ENCODE data around the gene MYT1.

MYT1 gene

DNA sequence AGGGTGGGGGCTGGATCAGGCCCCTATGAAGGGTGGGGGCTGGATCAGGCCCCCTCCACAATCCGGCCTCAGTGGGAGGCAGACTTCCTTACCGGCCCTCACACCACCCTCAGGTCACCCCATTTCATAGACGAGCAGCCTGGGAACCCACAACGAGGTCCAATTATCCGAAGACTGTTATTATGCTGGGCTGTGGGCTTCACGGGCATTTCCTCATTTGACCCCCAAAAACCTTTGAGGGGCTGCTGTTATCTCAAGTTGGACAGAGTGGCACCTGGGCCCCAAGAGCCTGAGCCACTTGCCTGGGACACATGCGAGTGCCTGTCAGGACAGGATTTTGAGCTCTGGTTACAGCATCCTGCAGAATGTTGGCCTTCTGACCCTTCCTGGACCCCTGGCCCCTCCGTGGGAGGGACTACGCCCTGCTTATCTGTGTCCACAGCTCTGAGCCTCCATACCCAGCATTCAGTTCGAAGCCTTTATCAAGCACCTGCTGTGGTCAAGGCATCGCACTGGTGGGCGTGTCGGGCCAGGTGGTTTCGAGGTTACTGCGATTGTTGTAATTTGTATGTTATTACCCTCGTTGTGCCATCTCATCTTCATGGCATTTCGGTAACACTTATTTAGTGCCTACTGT is 56.8 kb downstream of the MYT1 start:
- DNase-seq (ENCODE audit: low read depth, low spot score): no peak
- ChIA-PET POLR2A (no interaction called here), CTCF (no interaction called here)
- no peak overlapping the region for H3K4me3 ChIP-seq (ENCODE audit: low read depth, low read length)
- TF ChIP-seq, protein P1, sequence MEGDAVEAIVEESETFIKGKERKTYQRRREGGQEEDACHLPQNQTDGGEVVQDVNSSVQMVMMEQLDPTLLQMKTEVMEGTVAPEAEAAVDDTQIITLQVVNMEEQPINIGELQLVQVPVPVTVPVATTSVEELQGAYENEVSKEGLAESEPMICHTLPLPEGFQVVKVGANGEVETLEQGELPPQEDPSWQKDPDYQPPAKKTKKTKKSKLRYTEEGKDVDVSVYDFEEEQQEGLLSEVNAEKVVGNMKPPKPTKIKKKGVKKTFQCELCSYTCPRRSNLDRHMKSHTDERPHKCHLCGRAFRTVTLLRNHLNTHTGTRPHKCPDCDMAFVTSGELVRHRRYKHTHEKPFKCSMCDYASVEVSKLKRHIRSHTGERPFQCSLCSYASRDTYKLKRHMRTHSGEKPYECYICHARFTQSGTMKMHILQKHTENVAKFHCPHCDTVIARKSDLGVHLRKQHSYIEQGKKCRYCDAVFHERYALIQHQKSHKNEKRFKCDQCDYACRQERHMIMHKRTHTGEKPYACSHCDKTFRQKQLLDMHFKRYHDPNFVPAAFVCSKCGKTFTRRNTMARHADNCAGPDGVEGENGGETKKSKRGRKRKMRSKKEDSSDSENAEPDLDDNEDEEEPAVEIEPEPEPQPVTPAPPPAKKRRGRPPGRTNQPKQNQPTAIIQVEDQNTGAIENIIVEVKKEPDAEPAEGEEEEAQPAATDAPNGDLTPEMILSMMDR (IDR thresholded peaks at IDR 0.05; ENCODE audit: insufficient read depth, low read length, missing control alignments): no peak

DNA sequence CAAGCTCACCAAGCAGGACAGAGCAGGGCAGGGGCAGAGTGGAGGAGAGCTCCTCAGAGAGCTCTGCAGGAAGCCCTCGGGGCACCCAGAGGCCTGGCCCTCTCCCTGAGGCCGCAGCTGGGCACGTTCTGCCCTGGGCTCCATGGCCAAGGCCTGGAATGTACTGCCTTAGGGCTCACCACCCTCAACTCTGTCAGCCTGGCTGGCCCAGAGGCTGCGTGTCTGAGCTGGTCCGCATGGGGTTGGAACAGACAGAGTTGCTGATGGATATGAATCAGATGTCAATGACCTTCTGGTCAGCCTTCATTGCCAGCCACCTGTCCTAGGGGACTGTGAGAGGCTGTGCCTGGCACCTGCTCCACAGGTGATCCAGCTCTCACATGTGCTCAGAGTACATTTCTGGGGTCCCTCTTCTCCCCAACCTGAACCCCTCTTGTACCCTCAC is 58.1 kb downstream of the MYT1 start:
- ChIA-PET CTCF (no interaction called here), POLR2A (no interaction called here)
- H3K4me3 ChIP-seq (ENCODE audit: low read depth, low read length): no peak overlapping the region
- TF ChIP-seq, protein P1 (IDR thresholded peaks at IDR 0.05; ENCODE audit: insufficient read depth, low read length, missing control alignments): no peak
- DNase-seq (ENCODE audit: low read depth, low spot score): no peak

DNA sequence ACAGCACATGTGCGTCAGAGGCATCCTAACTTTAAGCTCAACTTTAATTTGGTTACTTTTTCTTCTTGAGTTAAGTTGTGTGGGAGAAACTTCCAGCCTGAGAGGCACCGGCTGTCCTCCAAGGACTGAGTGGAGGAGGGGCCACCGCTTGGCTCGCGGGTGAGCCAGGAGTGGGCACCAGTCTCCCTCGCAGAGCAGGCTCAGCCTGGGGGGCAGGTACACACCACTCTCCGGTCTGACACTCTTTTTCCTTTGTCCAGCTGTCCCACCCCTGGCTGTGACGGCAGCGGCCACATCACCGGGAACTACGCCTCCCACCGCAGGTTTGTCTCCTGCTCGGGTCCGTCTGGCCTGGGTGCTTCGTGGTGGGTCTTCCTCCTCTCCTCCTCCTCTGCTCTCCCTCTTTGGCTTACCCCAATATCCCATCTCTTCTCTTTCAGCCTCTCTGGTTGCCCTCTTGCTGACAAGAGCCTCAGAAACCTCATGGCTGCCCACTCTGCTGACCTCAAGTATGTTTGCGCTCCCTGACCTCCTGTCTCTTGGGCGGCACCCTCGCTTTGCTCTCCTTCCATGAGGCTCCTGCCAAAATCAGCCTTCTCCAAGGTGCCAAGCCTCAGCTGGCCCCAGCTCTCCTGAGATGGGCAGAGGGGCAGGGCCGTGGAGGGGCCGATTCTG is 58.7 kb downstream of the MYT1 start:
- no peak for DNase-seq (ENCODE audit: low read depth, low spot score)
- CTCF ChIA-PET: interaction anchor here (0.8 kb wide), 1 partner anchor 33 kb away, joined by 3 read pairs; no protein-coding TSS in a partner anchor
- H3K4me3 ChIP-seq (ENCODE audit: low read depth, low read length): no peak overlapping the region
- POLR2A ChIA-PET: no interaction called here
- TF ChIP-seq, protein P1 (IDR thresholded peaks at IDR 0.05; ENCODE audit: insufficient read depth, low read length, missing control alignments): no peak

DNA sequence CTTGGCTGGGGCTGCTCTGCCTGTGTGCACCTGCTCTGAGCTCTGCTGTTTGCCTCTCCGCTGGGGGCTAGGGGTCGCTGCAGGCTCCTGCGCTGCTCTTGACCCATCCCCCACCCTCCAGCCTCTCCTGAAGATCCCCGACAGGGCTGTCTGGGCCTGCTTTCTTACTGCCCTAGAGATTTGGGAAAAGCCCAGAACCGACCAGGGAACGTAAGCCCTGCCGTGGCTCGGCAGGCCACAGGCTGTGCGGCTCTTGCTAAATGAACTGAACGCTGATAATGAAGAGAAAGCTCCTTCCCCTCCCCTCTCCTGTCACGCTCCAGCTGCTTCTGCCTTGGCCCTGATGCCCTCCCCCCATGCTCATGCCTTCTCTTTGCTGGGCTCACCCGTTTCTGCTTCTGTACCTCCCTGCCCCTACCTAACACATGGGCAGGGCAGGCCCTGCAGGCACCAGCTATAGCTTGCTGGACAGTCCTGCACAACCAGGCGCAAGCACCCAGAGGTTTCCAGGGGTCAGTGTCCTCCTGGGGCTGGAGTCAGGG is 59.3 kb downstream of the MYT1 start:
- CTCF ChIA-PET: interaction anchor here (0.6 to 1.4 kb wide), 4 partner anchors 29 to 728 kb away, joined by 3 to 5 read pairs (median 3); no protein-coding TSS in a partner anchor
- POLR2A ChIA-PET: interaction anchor here (1.6 kb wide), 1 partner anchor 32 kb away, joined by 8 read pairs; the partner anchor contains the start of gene PCMTD2
- TF ChIP-seq, protein P1 (IDR thresholded peaks at IDR 0.05; ENCODE audit: insufficient read depth, low read length, missing control alignments): peak; percentile 59

GRCh38 chr20:64224351-64225170 is 60.3 kb downstream of the MYT1 start:
- peak; percentile 83 for DNase-seq (ENCODE audit: low read depth, low spot score)
- ChIA-PET POLR2A (interaction anchor here (0.9 to 1.6 kb wide), 3 partner anchors 14 to 31 kb away, joined by 3 to 8 read pairs (median 3); partner anchors contain the start of gene PCMTD2), CTCF (interaction anchor here (1.1 to 1.4 kb wide), 2 partner anchors 28 to 729 kb away, joined by 3 to 5 read pairs; no protein-coding TSS in a partner anchor)
- H3K4me3 ChIP-seq (ENCODE audit: low read depth, low read length): no peak overlapping the region
- TF ChIP-seq, protein P1 (IDR thresholded peaks at IDR 0.05; ENCODE audit: insufficient read depth, low read length, missing control alignments): no peak

More for the DNA sequence above, 59.3 kb downstream of the MYT1 start:
- no peak for DNase-seq (ENCODE audit: low read depth, low spot score)
- H3K4me3 ChIP-seq (ENCODE audit: low read depth, low read length): no peak overlapping the region

Data from AG04449 (cell line).